HG02870 (cell line): Measurements from ENCODE around the gene PKD1.
"Not testable (repeated sequence)": the region's sequence is repeated elsewhere in the genome, so short reads cannot be mapped to it uniquely, and the experiment has no call there.

Experiments used
- ATAC-seq: cut with Tn5 transposase; IDR thresholded peaks from one replicate; pipeline ENCODE4 v1.9.1; 2021; ENCODE audit warnings: mild to moderate bottlenecking, moderate library complexity; ENCODE audit not compliant: unreplicated experiment

Gene PKD1

DNA sequence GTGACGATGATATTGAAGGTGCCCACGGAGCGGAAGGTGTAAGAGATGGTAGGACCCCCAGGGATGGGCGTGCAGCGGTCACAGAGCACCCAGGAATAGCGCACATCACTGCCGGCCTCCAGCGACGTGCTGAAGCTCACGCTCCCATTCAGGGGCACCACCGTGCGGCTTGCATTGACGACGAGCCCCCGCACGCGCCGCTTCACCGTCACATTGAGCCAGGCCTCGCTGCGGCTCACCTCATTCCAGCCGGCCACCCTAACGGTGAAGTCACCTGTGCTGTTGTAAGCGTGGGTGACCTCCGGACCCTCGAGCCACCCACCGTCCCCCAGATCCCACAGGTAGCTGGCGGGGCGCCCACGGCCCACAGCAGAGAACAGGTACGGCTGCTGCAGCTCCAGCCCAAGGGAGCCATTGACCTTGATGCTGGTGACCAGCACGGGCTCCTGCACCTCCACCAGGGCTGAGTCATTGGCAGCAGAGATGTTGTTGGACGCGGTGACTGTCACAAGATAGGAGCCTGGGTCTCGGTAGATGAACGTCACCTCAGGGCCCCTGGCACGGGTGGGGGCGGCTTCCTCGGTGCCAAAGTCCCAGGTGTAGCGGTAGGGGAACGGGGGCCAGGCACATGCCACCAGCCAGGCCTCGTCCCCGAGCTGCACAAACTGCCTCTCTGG lies 25.2 kb downstream of the PKD1 start:
- ATAC-seq, result not testable (repeated sequence)

DNA sequence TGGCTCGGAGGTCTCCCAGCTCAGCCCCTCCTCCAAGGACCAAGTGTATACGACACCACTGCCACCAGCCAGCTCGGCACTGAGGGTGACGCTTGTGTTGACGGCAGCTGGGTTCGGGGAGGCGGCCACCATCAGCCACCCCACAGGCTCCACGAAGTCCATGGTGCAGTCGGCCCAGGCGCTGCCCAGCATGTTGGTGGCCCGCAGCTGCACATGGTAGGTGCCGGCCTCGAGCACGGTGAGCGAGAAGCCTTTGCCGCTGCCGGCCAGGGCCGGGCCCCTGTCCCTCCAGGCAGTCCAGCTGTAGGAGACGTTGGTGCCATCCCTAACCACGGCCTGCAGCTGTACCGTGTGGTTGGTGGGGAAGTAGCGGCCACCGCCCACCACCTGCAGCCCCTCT lies 25.8 kb downstream of the PKD1 start:
- ATAC-seq, result not testable (repeated sequence)

DNA sequence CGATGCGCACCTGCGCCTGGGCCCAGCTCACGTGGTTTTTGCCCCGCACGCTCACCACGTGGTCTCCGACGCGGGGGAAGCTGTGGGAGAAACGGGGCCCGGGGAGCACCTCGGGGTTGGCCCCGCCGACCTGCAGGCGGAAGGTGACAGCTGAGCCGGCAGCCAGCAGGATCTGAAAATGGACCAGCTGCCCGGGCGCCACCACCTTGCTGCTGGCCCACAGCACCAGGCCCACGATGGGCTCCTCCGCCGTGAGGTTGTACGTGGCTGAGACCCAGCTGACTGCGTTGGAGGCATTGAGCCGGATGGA lies 26.5 kb downstream of the PKD1 start:
- not testable (repeated sequence) for ATAC-seq

GRCh38 chr16:2108446-2109270 lies 27.0 kb downstream of the PKD1 start:
- not testable (repeated sequence) for ATAC-seq

GRCh38 chr16:2107791-2108125 lies 27.9 kb downstream of the PKD1 start:
- not testable (repeated sequence) for ATAC-seq

DNA sequence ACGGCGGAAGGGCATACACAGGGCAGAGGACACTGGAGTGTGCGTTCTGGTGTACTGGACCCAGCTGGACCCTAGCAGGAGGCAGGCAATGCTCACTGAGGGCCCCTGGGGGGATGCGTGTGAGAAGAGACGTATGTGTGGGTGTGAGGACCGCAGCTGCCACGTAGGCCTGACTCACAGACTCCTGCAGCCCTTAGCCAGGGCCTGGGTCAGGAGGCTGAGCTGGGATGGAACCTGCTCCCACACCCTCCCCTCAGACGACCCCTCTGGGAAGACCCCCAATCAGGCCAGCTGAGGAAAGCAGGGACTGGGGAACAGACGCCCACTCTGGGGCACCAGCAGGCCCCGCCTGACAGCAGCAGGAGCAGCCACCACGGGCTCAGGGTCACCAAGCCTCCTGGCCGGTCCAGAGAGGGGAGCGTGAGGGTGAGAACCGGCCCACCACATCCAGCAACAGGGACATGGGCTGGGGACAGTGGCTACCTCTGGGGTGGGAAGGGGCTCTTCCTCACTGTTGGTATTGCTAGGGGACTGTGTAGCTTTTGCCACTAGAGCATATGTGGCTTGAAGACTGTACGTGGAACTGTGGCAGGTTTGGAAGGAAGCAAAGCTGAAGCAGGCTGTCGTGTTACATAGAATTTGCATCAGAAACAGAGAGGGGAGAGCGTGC lies 28.4 kb downstream of the PKD1 start:
- ATAC-seq, result not testable (repeated sequence)

- ATAC-seq, result not testable (repeated sequence)
Observed at GRCh38 chr16:2106211-2106610, 29.5 kb downstream of the PKD1 start.

- ATAC-seq, result not testable (repeated sequence)
Observed at GRCh38 chr16:2105769-2106168, 29.9 kb downstream of the PKD1 start.

DNA sequence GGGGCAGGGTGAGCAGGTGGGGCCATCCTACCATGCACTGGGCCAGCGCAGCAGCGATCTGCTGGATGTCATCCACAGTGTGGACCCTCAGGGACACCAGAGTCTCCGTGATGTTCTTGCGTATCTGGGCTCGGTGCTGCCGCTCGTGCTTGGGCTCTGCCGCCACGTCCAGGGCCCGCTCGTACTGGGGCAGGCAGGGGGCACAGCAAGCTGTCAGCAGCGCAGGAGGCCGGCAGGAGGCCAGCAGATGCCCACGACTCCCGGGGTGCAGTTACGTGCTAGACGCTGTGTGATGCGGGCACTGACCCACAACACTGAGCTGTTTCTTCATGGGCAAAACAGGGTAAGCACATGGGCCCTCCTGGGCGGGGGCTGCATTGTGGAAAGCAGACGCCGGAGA lies 30.4 kb downstream of the PKD1 start:
- not testable (repeated sequence) for ATAC-seq

DNA sequence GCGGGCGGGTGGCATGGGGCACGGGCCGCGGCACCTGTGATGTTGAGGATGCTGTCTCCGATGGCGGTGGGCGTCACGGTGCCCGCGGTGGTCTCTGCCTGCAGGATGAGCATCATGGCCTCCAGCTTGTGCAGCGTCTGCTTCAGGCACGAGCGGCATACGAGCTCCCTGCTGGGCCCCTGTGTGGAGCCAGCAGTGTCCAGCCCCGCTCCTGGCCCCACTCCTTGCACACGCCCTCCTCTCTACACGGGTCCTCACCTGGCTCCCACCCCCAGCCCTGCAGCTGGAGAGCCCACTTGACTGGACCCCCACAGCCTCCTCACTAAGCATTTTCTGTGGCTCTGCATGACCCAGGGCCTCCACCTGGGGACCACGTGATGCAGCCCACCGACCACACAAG lies 31.2 kb downstream of the PKD1 start:
- ATAC-seq, result not testable (repeated sequence)

GRCh38 chr16:2102471-2102870 lies 33.2 kb downstream of the PKD1 start:
- no peak for ATAC-seq

DNA sequence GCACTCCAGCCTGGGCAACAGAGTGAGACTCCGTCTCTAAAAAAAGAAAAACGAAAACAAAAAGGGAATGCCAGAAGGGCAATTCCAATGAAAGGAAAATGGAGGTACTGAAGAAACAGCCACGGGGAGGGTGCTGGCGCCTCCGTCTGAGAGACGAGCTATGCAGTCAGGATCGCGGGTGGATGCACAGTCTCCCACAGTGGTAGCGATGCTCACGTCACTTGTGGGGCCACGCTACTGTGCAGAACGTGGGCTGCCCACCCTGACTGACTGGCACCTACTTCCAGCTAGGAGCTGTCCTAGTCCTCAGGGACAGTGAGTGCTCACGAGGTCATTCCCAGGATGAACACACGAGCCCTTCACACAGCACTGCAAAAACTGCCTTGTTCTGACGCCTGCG lies 34.1 kb downstream of the PKD1 start:
- not testable (repeated sequence) for ATAC-seq

- ATAC-seq, result not testable (repeated sequence)
Observed at GRCh38 chr16:2097689-2098088, 38.0 kb downstream of the PKD1 start.

DNA sequence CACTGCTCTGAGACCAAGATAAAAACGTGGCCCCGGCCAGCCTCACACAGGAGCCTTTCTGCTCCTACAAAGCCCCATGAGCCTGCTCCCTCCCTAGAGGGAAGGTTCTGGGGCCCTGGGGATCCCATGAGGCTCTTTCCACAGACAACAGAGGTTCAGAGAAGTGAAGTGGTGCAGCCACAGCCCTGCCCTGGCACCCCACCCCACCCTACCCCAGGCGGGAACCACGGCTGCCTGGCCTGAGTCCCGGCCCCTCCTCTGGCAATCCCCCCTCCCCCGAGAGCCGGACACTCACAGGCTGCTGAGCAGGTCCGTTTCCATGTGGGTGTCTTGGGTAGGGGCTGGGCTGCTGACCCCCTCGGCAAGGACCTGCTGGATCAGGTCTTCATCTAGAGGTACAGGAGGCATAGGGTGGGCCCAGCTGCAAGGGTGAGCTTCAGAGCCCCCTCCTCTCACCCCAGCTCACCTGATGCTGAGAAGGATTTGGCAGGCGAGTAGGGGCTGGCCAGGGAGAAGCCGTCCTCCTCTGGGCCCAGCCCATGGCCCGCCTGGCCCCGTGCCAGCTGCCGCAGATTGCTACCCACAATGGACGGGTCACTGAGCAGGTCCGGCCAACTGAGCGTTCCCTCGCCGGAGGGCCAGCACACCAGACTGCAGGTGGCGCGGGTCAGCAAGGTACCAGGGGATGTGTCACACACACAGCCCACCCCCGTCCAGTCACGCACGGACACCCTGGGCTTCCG lies 38.7 kb downstream of the PKD1 start:
- ATAC-seq, result no peak

- ATAC-seq, result no peak
Observed at GRCh38 chr16:2095918-2096582, 39.6 kb downstream of the PKD1 start.

DNA sequence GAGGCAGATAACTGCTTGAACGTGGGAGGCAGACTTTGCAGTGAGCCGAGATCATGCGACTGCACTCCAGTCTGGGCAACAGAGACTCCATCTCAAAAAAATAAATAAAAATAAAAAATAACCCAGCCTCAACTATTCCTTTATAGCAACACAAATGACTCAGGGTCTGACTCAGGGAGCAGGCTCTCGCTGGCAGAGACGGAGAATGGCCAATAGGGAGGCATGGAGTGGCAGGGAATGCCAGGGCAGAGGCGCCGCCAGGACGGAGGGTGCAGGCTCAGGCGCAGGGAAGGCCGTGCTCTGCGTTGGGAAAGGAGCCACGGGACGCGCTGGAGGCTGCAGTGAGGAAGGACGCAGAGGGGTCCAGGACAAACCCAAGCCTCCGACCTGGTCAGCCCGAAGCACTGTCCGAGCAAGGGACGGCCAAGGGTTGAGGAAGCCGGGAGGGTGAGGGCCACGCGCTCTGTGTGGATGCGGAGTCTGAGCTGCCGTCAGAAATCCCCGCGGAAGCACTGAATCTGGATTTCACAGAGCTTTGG lies 40.3 kb downstream of the PKD1 start:
- no peak for ATAC-seq

DNA sequence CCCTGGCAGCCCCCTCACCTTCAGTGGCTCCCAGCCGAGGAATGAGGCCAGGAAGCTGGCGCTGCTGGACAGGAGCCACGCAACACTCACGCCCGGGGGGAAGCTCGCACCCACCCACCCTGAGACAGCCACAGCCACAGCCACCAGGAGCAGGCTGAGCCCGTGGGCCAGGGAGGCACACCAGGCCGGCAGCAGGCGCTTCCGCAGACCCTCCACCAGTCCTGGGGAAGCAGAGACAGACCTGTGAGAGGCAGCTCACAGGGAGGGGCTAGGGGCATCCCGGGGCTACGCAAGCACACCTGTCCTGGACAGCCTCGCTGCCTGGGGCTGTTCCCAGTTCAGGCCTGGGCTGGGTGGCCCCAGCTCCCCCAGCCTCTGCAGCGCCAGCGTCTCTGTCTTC lies 41.9 kb downstream of the PKD1 start:
- no peak for ATAC-seq

DNA sequence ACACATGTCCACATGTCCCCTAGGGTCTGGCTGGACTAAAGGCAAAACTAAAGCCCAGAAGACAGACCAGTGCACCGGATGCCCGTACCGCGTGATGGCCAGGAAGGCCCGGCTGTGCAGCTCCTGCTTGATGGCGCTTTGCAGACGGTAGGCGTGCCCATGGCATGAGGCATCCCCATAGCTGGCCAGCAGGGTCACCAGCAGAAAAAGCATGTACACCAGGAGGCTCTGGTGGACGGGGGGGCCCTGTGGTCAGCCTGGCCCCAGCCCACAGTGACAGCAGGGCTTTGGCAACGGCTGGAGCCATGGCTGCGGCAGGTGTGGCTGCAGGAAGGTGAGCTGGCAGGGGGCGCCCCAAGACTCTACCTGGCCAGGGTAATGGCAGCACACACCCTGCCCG lies 42.8 kb downstream of the PKD1 start:
- ATAC-seq, result no peak

DNA sequence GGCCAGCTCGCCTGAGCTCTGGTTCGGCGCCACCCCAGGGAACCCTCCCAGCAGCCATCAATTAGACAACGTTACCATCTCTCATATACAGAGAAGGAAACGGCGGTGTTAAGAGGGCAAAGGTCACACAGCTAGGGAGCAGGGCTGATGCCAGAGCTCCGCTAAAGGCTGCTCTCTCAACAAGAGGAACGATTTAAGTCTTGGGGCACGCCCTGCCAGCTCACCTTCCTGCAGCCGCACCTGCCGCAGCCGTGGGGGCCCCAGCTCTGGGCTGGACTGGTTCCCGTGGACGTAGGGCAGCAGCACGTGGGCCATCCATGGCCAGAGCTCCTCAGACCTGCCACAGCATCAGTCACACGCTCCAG lies 43.5 kb downstream of the PKD1 start:
- no peak for ATAC-seq

- no peak for ATAC-seq
Observed at GRCh38 chr16:2091547-2092255, 44.0 kb downstream of the PKD1 start.
